Measurements from ENCODE around the gene POLR2E. TPM values are rescaled to one million over a fixed set of nuclear protein-coding genes. Genes with fewer than 3 reads are reported as not detected.

The POLR2E gene
- total and polyA plus RNA-seq, 2 of the 8 experiments (the other 6 are each of a cell fraction or from before 2014, with no cell fraction given), result 281 to 381 TPM

GRCh38 chr19:1119475-1120217, 24.5 kb upstream of the POLR2E start:
- H3K36me3 ChIP-seq (ENCODE audit: control insufficient read depth in 2 of 4, insufficient read depth in 4 of 4, low read length in 3 of 4), result peaks cover 0 to 51% (median 9%) of the 10 kb centered on the region in 4 experiments; a peak in 4 of 8 replicates
- WGBS, 2 experiments (ENCODE audit: extremely low coverage in 1 of 2, insufficient coverage in 1 of 2, insufficient read length in 1 of 2, insufficient replicate concordance in 2 of 2, low coverage in 1 of 2, low lambda C conversion rate in 2 of 2, missing lambda C conversion rate in 1 of 2), result 95% methylated on average over 45 of the region's 50 CpGs; no CpG with 5 or more reads in 1 of the 2 experiments

More at GRCh38 chr19:1119475-1120217, 24.5 kb upstream of the POLR2E start:
- H2BK12ac ChIP-seq (ENCODE audit: low read depth, low read length), result no peak overlapping the region
- H2BK5ac ChIP-seq (ENCODE audit: low read depth, low read length), result no peak overlapping the region
- H3K4me3 ChIP-seq (ENCODE audit: extremely low read depth in 1 of 4, insufficient read depth in 2 of 4, low read depth in 3 of 4, low read length in 4 of 4), result no peak overlapping the region
- POLR2A ChIA-PET (ENCODE audit: partially characterized antibody), result interaction anchor here (0.6 to 1.3 kb wide), 6 partner anchors 11 to 152 kb away, joined by 3 read pairs; no protein-coding TSS in a partner anchor
- peaks cover 0 to 4% (median 2%) of the 10 kb centered on the region in 4 experiments; a peak in 3 of 7 replicates for H3K4me1 ChIP-seq (replicated peaks in 1 of 4; ENCODE audit: control insufficient read depth in 3 of 4, insufficient read depth in 4 of 4, low read length in 3 of 4)
- DNase-seq (ENCODE audit: low read depth in 1 of 2, low spot score in 2 of 2), result no peak
- H2AFZ ChIP-seq (ENCODE audit: low read length), result no peak overlapping the region
- no peaks in the 10 kb centered on the region for H3K79me2 ChIP-seq (ENCODE audit: control insufficient read depth in 1 of 2, insufficient read depth in 2 of 2, low read length in 2 of 2)
- H3K27ac ChIP-seq (ENCODE audit: low read depth, low read length), result no peak overlapping the region
- TF ChIP-seq CHD1 (IDR thresholded peaks at IDR 0.05; ENCODE audit: low read depth, low read length), result no peak
- 0 out of 2 replicates have a peak overlapping the region, but pooled peaks have one; percentile 51 for H4K8ac ChIP-seq (ENCODE audit: extremely low read depth, insufficient read depth, low read length)
- no peak overlapping the region for H3K4me2 ChIP-seq (ENCODE audit: insufficient read depth in 1 of 2, low read depth in 2 of 2, low read length in 2 of 2)
- H2BK15ac ChIP-seq (ENCODE audit: low read length), result no peak overlapping the region
- H4K5ac ChIP-seq (ENCODE audit: insufficient read length, low read depth, low read length), result no peak overlapping the region
- no peaks in the 10 kb centered on the region for H3K27me3 ChIP-seq (replicated peaks in 1 of 4; ENCODE audit: control insufficient read depth in 3 of 4, extremely low read depth in 1 of 4, insufficient read depth in 3 of 4, low read length in 3 of 4)
- no peak overlapping the region for H3K14ac ChIP-seq (ENCODE audit: insufficient read length)
- H2BK120ac ChIP-seq (replicated peaks; ENCODE audit: low read depth, low read length), result no peak overlapping the region
- no peak overlapping the region for H3K9ac ChIP-seq (replicated peaks in 1 of 4; ENCODE audit: extremely low read depth in 1 of 4, low read depth in 3 of 4, low read length in 3 of 4)
- H3K9me3 ChIP-seq (ENCODE audit: insufficient read depth in 2 of 2, low read depth in 1 of 2, low read length in 1 of 2), result no peaks in the 10 kb centered on the region
- no peak overlapping the region for H4K91ac ChIP-seq (replicated peaks; ENCODE audit: insufficient read length, low read length)
- no peaks in the 10 kb centered on the region for H3K23me2 ChIP-seq (ENCODE audit: low read depth, low read length)
- FAIRE-seq, result no peak
- H2BK20ac ChIP-seq (ENCODE audit: low read length), result no peak overlapping the region
- H2AK5ac ChIP-seq (ENCODE audit: low read depth, low read length), result no peak overlapping the region
- no peaks in the 10 kb centered on the region for H3K79me1 ChIP-seq (ENCODE audit: low read depth, low read length)
- CTCF ChIA-PET (ENCODE audit: partially characterized antibody), result interaction anchor here (0.6 to 1.4 kb wide), 3 partner anchors 9 to 1305 kb away, joined by 3 to 6 read pairs (median 3); no protein-coding TSS in a partner anchor
- H3K56ac ChIP-seq (replicated peaks; ENCODE audit: insufficient read length, low read depth, low read length), result no peak overlapping the region
- peaks cover 0 to 1% of the 10 kb centered on the region in 2 experiments for H4K20me1 ChIP-seq (replicated peaks in 1 of 2; ENCODE audit: control insufficient read depth in 1 of 2, insufficient read depth in 2 of 2, low read length in 2 of 2)
- H3K18ac ChIP-seq (ENCODE audit: extremely low read depth, low read length), result no peak overlapping the region
- H3K23ac ChIP-seq (ENCODE audit: insufficient read length), result no peak overlapping the region
- H3K4ac ChIP-seq (replicated peaks; ENCODE audit: insufficient read length, low read depth, low read length), result no peak overlapping the region
